Skeletal muscle tissue (tissue), 4 donors: ENCODE results near the gene FZD10. TPM values are rescaled to one million over a fixed set of nuclear protein-coding genes. Genes with fewer than 3 reads are reported as not detected.

Source experiments
- H3K27ac ChIP-seq: one replicate; pipeline ENCODE4 v1.7.0; 2013; ENCODE audit warnings: mild to moderate bottlenecking, low read depth, low read length, inconsistent platforms
- H3K27me3 ChIP-seq, 3 donors: one replicate each; pipeline ENCODE4 v1.7.0; 2013; ENCODE audit warnings: low read length in 3 of 3; ENCODE audit not compliant: control insufficient read depth in 3 of 3, insufficient read depth in 3 of 3
- H3K36me3 ChIP-seq, 3 donors: one replicate each; pipeline ENCODE4 v1.7.0; 2013; ENCODE audit warnings: low read length in 3 of 3; ENCODE audit not compliant: control insufficient read depth in 3 of 3, insufficient read depth in 3 of 3
- H3K4me1 ChIP-seq, 3 donors: one replicate each; pipeline ENCODE4 v1.7.0; 2013; ENCODE audit warnings: low read length in 3 of 3, mild to moderate bottlenecking in 3 of 3; ENCODE audit not compliant: control insufficient read depth in 3 of 3, insufficient read depth in 3 of 3
- H3K4me3 ChIP-seq, 3 donors: one replicate each; pipeline ENCODE4 v1.7.0; 2013; ENCODE audit warnings: low read length in 3 of 3
- H3K9ac ChIP-seq, 3 donors: one replicate each; pipeline ENCODE4 v1.7.0; 2013; ENCODE audit warnings: low read length in 3 of 3, mild to moderate bottlenecking in 3 of 3, moderate library complexity in 2 of 3, low read depth in 1 of 3
- H3K9me3 ChIP-seq, 3 donors: one replicate each; pipeline ENCODE4 v1.7.0; 2013; ENCODE audit warnings: low read length in 3 of 3; ENCODE audit not compliant: control insufficient read depth in 3 of 3
- total RNA-seq: library from RNA; depleted of rRNA; stranded (reverse); fragments of >200 nt; gene quantifications from one replicate; pipeline ENCODE4 v1.2.3, GENCODE V29; 2014
- donor health status: Osteomylitis.

Gene FZD10
- total RNA-seq, 1 donor from 2014 or later, result 5.7 TPM

GRCh38 chr12:130151846-130152245, 10.4 kb upstream of the FZD10 start:
- Histone ChIP-seq H3K9ac (no peak overlapping the region), H3K4me1 (no peaks in the 10 kb centered on the region), H3K27ac (no peak overlapping the region), H3K27me3 (peaks cover 5 to 12% (median 11%) of the 10 kb centered on the region in 3 donors), H3K9me3 (peaks cover 0 to 2% (median 0%) of the 10 kb centered on the region in 3 donors), H3K4me3 (no peak overlapping the region), H3K36me3 (no peaks in the 10 kb centered on the region)

- no peak overlapping the region for H3K4me3 ChIP-seq
- H3K27me3 ChIP-seq, result peaks cover 5 to 16% (median 15%) of the 10 kb centered on the region in 3 donors
- H3K9me3 ChIP-seq, result peaks cover 0 to 2% (median 0%) of the 10 kb centered on the region in 3 donors
- no peaks in the 10 kb centered on the region for H3K36me3 ChIP-seq
- no peak overlapping the region for H3K27ac ChIP-seq
- no peak overlapping the region for H3K9ac ChIP-seq
- H3K4me1 ChIP-seq, result no peaks in the 10 kb centered on the region
Measured at GRCh38 chr12:130152386-130152785, 9.9 kb upstream of the FZD10 start.

- Histone ChIP-seq H3K27ac (no peak overlapping the region), H3K4me3 (no peak overlapping the region), H3K36me3 (no peaks in the 10 kb centered on the region), H3K4me1 (no peaks in the 10 kb centered on the region), H3K9ac (no peak overlapping the region), H3K9me3 (peaks cover 0 to 2% (median 0%) of the 10 kb centered on the region in 3 donors), H3K27me3 (peaks cover 11 to 16% (median 13%) of the 10 kb centered on the region in 3 donors)
Measured at GRCh38 chr12:130153803-130154202, 8.5 kb upstream of the FZD10 start.

GRCh38 chr12:130154276-130155070, 7.8 kb upstream of the FZD10 start:
- Histone ChIP-seq H3K9ac (no peak overlapping the region), H3K27ac (no peak overlapping the region), H3K4me3 (no peak overlapping the region), H3K4me1 (no peaks in the 10 kb centered on the region), H3K36me3 (no peaks in the 10 kb centered on the region), H3K9me3 (peaks cover 0 to under 1% (median 0%) of the 10 kb centered on the region in 3 donors), H3K27me3 (peaks cover 11 to 16% (median 13%) of the 10 kb centered on the region in 3 donors)

GRCh38 chr12:130155416-130156073, 6.7 kb upstream of the FZD10 start:
- Histone ChIP-seq H3K27ac (no peak overlapping the region), H3K4me1 (no peaks in the 10 kb centered on the region), H3K4me3 (no peak overlapping the region), H3K36me3 (no peaks in the 10 kb centered on the region), H3K27me3 (peaks cover 11 to 19% (median 13%) of the 10 kb centered on the region in 3 donors), H3K9ac (no peak overlapping the region), H3K9me3 (no peaks in the 10 kb centered on the region)

- no peak overlapping the region for H3K4me3 ChIP-seq
- no peak overlapping the region for H3K27ac ChIP-seq
- H3K36me3 ChIP-seq, result no peaks in the 10 kb centered on the region
- no peak overlapping the region for H3K9ac ChIP-seq
- peaks cover 23 to 24% (median 23%) of the 10 kb centered on the region in 3 donors for H3K27me3 ChIP-seq
- peaks cover 0 to 4% (median 0%) of the 10 kb centered on the region in 3 donors for H3K4me1 ChIP-seq
- H3K9me3 ChIP-seq, result no peaks in the 10 kb centered on the region
Measured at GRCh38 chr12:130156652-130157275, 5.5 kb upstream of the FZD10 start.

GRCh38 chr12:130157998-130158753, 4.1 kb upstream of the FZD10 start:
- Histone ChIP-seq H3K9me3 (no peaks in the 10 kb centered on the region), H3K4me1 (peaks cover 0 to 8% (median 2%) of the 10 kb centered on the region in 3 donors), H3K4me3 (no peak overlapping the region), H3K27ac (no peak overlapping the region), H3K9ac (no peak overlapping the region), H3K27me3 (peaks cover 24 to 27% (median 27%) of the 10 kb centered on the region in 3 donors), H3K36me3 (no peaks in the 10 kb centered on the region)

- Histone ChIP-seq H3K27me3 (peaks cover 29 to 31% (median 30%) of the 10 kb centered on the region in 3 donors), H3K4me1 (peaks cover 0 to 9% (median 2%) of the 10 kb centered on the region in 3 donors), H3K9ac (no peak overlapping the region), H3K9me3 (no peaks in the 10 kb centered on the region), H3K4me3 (no peak overlapping the region), H3K36me3 (no peaks in the 10 kb centered on the region), H3K27ac (no peak overlapping the region)
Measured at GRCh38 chr12:130158754-130159059, 3.6 kb upstream of the FZD10 start.

GRCh38 chr12:130160306-130160705, 2.0 kb upstream of the FZD10 start:
- H3K9ac ChIP-seq, result no peak overlapping the region
- peaks cover 32 to 36% (median 33%) of the 10 kb centered on the region in 3 donors for H3K27me3 ChIP-seq
- no peaks in the 10 kb centered on the region for H3K9me3 ChIP-seq
- no peak overlapping the region for H3K4me3 ChIP-seq
- H3K4me1 ChIP-seq, result peaks cover 0 to 9% (median 2%) of the 10 kb centered on the region in 3 donors
- H3K36me3 ChIP-seq, result no peaks in the 10 kb centered on the region
- H3K27ac ChIP-seq, result no peak overlapping the region
